IMR-90 (cell line): Measurements from ENCODE around the gene TSPEAR. TPM values are rescaled to one million over a fixed set of nuclear protein-coding genes. Genes with fewer than 3 reads are reported as not detected.

Experiments used
- ATAC-seq: fragments of 200-7000 bp; cut with Tn5 transposase; 2 replicates; pipeline ENCODE4 v1.9.1; 2020; ENCODE audit warnings: low read depth, mild to moderate bottlenecking, moderate library complexity
- BruUV-seq: library from RNA; stranded (reverse); fragments of 400-500 nt; replicated peaks from 2 replicates; lab custom pipeline; 2021; lab: Mats Ljungman, UMichigan
- CTCF ChIA-PET: fragments of 300-600 bp; formaldehyde crosslinking; extraction: SDS; loops from one replicate; lab custom pipeline; 2021; ENCODE audit warnings: antibody characterized with exemption; lab: Yijun Ruan, JAX
- POLR2A ChIA-PET: fragments of 300-600 bp; sonication (Branson Sonifier 250); formaldehyde crosslinking; loops from one replicate; lab custom pipeline; 2022; ENCODE audit warnings: antibody characterized with exemption; ENCODE audit not compliant: unreplicated experiment; lab: Charles Lee
- DNase-seq: peaks from one replicate; pipeline ENCODE4 v3.0.0; 2013
- H2AFZ ChIP-seq: replicated peaks from 2 replicates; pipeline ENCODE3; 2013; ENCODE audit warnings: low read length, mild to moderate bottlenecking; ENCODE audit not compliant: poor library complexity
- H2AK5ac ChIP-seq: 2 replicates; pipeline ENCODE4 v1.6.1; 2013; ENCODE audit warnings: low read depth, low read length, inconsistent platforms
- H2AK9ac ChIP-seq: replicated peaks from 2 replicates; pipeline ENCODE3; 2013; ENCODE audit warnings: mild to moderate bottlenecking, low read depth, low read length, moderate library complexity; ENCODE audit not compliant: poor library complexity
- H2BK120ac ChIP-seq: 2 replicates; pipeline ENCODE4 v1.6.1; 2013; ENCODE audit warnings: low read depth, low read length, inconsistent platforms
- H2BK15ac ChIP-seq: 3 replicates; pipeline ENCODE4 v1.6.1; 2013; ENCODE audit warnings: low read depth, low read length, inconsistent platforms
- H2BK20ac ChIP-seq: 2 replicates; pipeline ENCODE4 v1.6.1; 2013; ENCODE audit warnings: low read depth, mild to moderate bottlenecking, inconsistent platforms, low read length, moderate library complexity
- H2BK5ac ChIP-seq: 2 replicates; pipeline ENCODE4 v1.6.1; 2013; ENCODE audit warnings: mild to moderate bottlenecking, low read depth, low read length, inconsistent platforms; ENCODE audit not compliant: poor library complexity, severe bottlenecking
- H3K14ac ChIP-seq: replicated peaks from 2 replicates; pipeline ENCODE4 v1.6.1; 2013; ENCODE audit warnings: low read depth, low read length, inconsistent platforms
- H3K18ac ChIP-seq: 2 replicates; pipeline ENCODE4 v1.6.1; 2013; ENCODE audit warnings: low read depth, low read length, control low read depth
- H3K23ac ChIP-seq: 2 replicates; pipeline ENCODE4 v1.6.1; 2013; ENCODE audit warnings: low read depth, low read length, inconsistent platforms
- H3K27ac ChIP-seq: 2 replicates; pipeline ENCODE4 v1.5.1; 2013; ENCODE audit warnings: mild to moderate bottlenecking, control low read depth, low read length; ENCODE audit not compliant: insufficient read depth
- H3K27me3 ChIP-seq: 2 replicates; pipeline ENCODE4 v1.6.1; 2013; ENCODE audit warnings: low read length; ENCODE audit not compliant: control insufficient read depth, insufficient read depth
- H3K36me3 ChIP-seq: 2 replicates; pipeline ENCODE4 v1.6.1; 2013; ENCODE audit warnings: low read length, mixed read lengths; ENCODE audit not compliant: control insufficient read depth, insufficient read depth
- H3K4ac ChIP-seq: 2 replicates; pipeline ENCODE4 v1.6.1; 2013; ENCODE audit warnings: low read depth, low read length, inconsistent platforms
- H3K4me1 ChIP-seq: 2 replicates; pipeline ENCODE4 v1.6.1; 2013; ENCODE audit warnings: low read length, mixed read lengths; ENCODE audit not compliant: control insufficient read depth, insufficient read depth
- H3K4me2 ChIP-seq: 2 replicates; pipeline ENCODE4 v1.6.1; 2013; ENCODE audit warnings: low read depth, mild to moderate bottlenecking, control low read depth, low read length, moderate library complexity
- H3K4me3 ChIP-seq: 2 replicates; pipeline ENCODE4 v1.5.1; 2013; ENCODE audit warnings: low read depth, mild to moderate bottlenecking, control low read depth, low read length, moderate library complexity; ENCODE audit not compliant: insufficient read depth
- H3K56ac ChIP-seq: 2 replicates; pipeline ENCODE4 v1.6.1; 2013; ENCODE audit warnings: low read length, inconsistent platforms; ENCODE audit not compliant: insufficient read depth; ENCODE audit errors: extremely low read depth
- H3K79me1 ChIP-seq, 2 experiments: 2 replicates each; pipeline ENCODE4 v1.6.1; 2013; ENCODE audit warnings: low read length in 2 of 2, inconsistent platforms in 1 of 2, low read depth in 1 of 2
- H3K9ac ChIP-seq: 2 replicates; pipeline ENCODE4 v1.6.1; 2013; ENCODE audit warnings: low read depth, low read length, control low read depth
- H3K9me1 ChIP-seq: 2 replicates; pipeline ENCODE4 v1.6.1; 2013; ENCODE audit warnings: low read length, inconsistent platforms; ENCODE audit not compliant: insufficient read depth
- H3K9me3 ChIP-seq: 2 replicates; pipeline ENCODE4 v1.6.1; 2013; ENCODE audit warnings: low read length; ENCODE audit not compliant: control insufficient read depth, insufficient read depth
- H4K20me1 ChIP-seq: 2 replicates; pipeline ENCODE4 v1.6.1; 2013; ENCODE audit warnings: low read length, inconsistent platforms; ENCODE audit not compliant: insufficient read depth
- H4K5ac ChIP-seq: 2 replicates; pipeline ENCODE4 v1.6.1; 2013; ENCODE audit warnings: mild to moderate bottlenecking, low read depth, low read length, control low read depth
- H4K8ac ChIP-seq, 2 experiments: 2 replicates each; pipeline ENCODE4 v1.6.1; 2013; ENCODE audit warnings: low read depth in 2 of 2, low read length in 2 of 2, control low read depth in 1 of 2, inconsistent platforms in 1 of 2
- H4K91ac ChIP-seq: 2 replicates; pipeline ENCODE4 v1.6.1; 2013; ENCODE audit warnings: low read depth, low read length, inconsistent platforms; ENCODE audit not compliant: insufficient read depth
- CTCF ChIP-seq: conservative IDR thresholded peaks from 2 replicates; pipeline ENCODE4 v1.5.1; 2012; ENCODE audit warnings: mild to moderate bottlenecking, low read depth, low read length, improper control_type of control experiment
- MAFK ChIP-seq: IDR thresholded peaks from 2 replicates; pipeline ENCODE4 v1.6.1; 2012; ENCODE audit warnings: low read depth, low read length, improper control_type of control experiment
- MAZ ChIP-seq: IDR thresholded peaks from 2 replicates; pipeline ENCODE4 v1.6.1; 2012; ENCODE audit warnings: low read depth, mild to moderate bottlenecking, low read length, improper control_type of control experiment, moderate library complexity, borderline replicate concordance
- POLR2A ChIP-seq: IDR thresholded peaks from 2 replicates; pipeline ENCODE4 v1.6.1; 2012; ENCODE audit warnings: mild to moderate bottlenecking, low read depth, low read length
- WGBS, 2 experiments: methylation state at CpG; one replicate each; pipeline versions ENCODE4 v1.1.5 to v1.1.7; 2013; ENCODE audit warnings: missing lambda C conversion rate in 2 of 2; ENCODE audit not compliant: insufficient read length in 1 of 2; ENCODE audit errors: extremely low coverage in 2 of 2; 5-methylcytosine and 5-hydroxymethylcytosine counted together
- dilution Hi-C: fragments of 300-500 bp; cut with HindIII; formaldehyde crosslinking; loops from one replicate; pipeline ENCODE4 v1.14.3; 2018; ENCODE audit warnings: low sequenced_read_pairs; ENCODE audit not compliant: unreplicated experiment
- in situ Hi-C: fragments of 300-500 bp; cut with MboI; formaldehyde crosslinking; loops from 3 replicates; pipeline ENCODE4 v1.14.3; 2019; ENCODE audit warnings: low sequenced_read_pairs, inconsistent platforms, mixed read lengths
- intact Hi-C: fragments of 100-400 bp; cut with micrococcal nuclease; formaldehyde crosslinking; loops from 2 replicates; pipeline ENCODE4 v1.10.0; 2022
- polyA plus RNA-seq, 3 experiments: library from polyadenylated mRNA; depleted of rRNA; stranded (reverse); fragments of >200 nt; gene quantifications; 2 replicates each; pipeline ENCODE4 v1.2.3, GENCODE V29; 2012; ENCODE audit warnings: low replicate concordance in 1 of 3
- total RNA-seq: library from RNA; depleted of rRNA; stranded (reverse); fragments of >200 nt; gene quantifications from 2 replicates; pipeline ENCODE4 v1.2.3, GENCODE V29; 2012

TSPEAR gene
- total and polyA plus RNA-seq, 2 of the 4 experiments (the other 2 are of a cell fraction), result not detected

- CTCF ChIA-PET, result no interaction called here
- no peak overlapping the region for H2BK5ac ChIP-seq
- ATAC-seq (peak; percentile 64), DNase-seq (peak; percentile 8)
- dilution Hi-C loops (no loop called here), intact Hi-C loops (loop anchor here (10.0 kb wide), 1 partner anchor 151 kb away; the partner anchor contains the start of gene CFAP410), in situ Hi-C loops (no loop called here)
- H3K23ac ChIP-seq, result no peak overlapping the region
- H3K4me3 ChIP-seq, result peak overlapping the region; percentile 47
- TF ChIP-seq MAZ, result no peak
- TF ChIP-seq CTCF, result peak; percentile 34
- TF ChIP-seq MAFK, result no peak
- no peak for TF ChIP-seq POLR2A
- H3K27me3 ChIP-seq, result peaks cover 8% of the 10 kb centered on the region
- H4K5ac ChIP-seq, result no peak overlapping the region
- no peaks in the 10 kb centered on the region for H3K9me3 ChIP-seq
- no peak overlapping the region for H3K4ac ChIP-seq
- no peak overlapping the region for H2BK15ac ChIP-seq
- no peaks in the 10 kb centered on the region for H3K4me1 ChIP-seq
- peak overlapping the region; percentile 49 for H2AFZ ChIP-seq
- no peak overlapping the region for H3K56ac ChIP-seq
- H3K9me1 ChIP-seq, result no peaks in the 10 kb centered on the region
- no peak overlapping the region for H3K4me2 ChIP-seq
- no peak overlapping the region; the same call in 1 of the 2 replicates for H3K9ac ChIP-seq
- no peak overlapping the region for H3K27ac ChIP-seq
- no peak overlapping the region for H2BK20ac ChIP-seq
- H2AK9ac ChIP-seq, result no peak overlapping the region
- H4K8ac ChIP-seq, result no peak overlapping the region
- H3K36me3 ChIP-seq, result no peaks in the 10 kb centered on the region
- no TSS peak for BruUV-seq
- H2AK5ac ChIP-seq, result no peak overlapping the region
- H3K14ac ChIP-seq, result no peak overlapping the region
- H3K18ac ChIP-seq, result no peak overlapping the region
- H4K20me1 ChIP-seq, result no peaks in the 10 kb centered on the region
- 48% methylated on average over 13 of the region's 25 CpGs; no CpG with 5 or more reads in 1 of the 2 experiments for WGBS, 2 experiments
- H3K79me1 ChIP-seq, result no peaks in the 10 kb centered on the region
- POLR2A ChIA-PET, result interaction anchor here (0.6 kb wide), 1 partner anchor 15 kb away, joined by 3 read pairs; no protein-coding TSS in a partner anchor
- H4K91ac ChIP-seq, result no peak overlapping the region
- H2BK120ac ChIP-seq, result no peak overlapping the region
These were observed 226.0 kb downstream of the TSPEAR start for GRCh38 chr21:44485254-44485793.
